HG03432 (cell line): ENCODE measurements around the gene LHPP.
A peak's percentile ranks its signal among the peaks of the same experiment; 100 is the strongest.
"Not testable (repeated sequence)": the region's sequence is repeated elsewhere in the genome, so short reads cannot be mapped to it uniquely, and the experiment has no call there.

Experiments
- ATAC-seq: cut with Tn5 transposase; IDR thresholded peaks from one replicate; pipeline ENCODE4 v1.9.1; 2021; ENCODE audit warnings: mild to moderate bottlenecking, moderate library complexity; ENCODE audit not compliant: unreplicated experiment

Gene LHPP

DNA sequence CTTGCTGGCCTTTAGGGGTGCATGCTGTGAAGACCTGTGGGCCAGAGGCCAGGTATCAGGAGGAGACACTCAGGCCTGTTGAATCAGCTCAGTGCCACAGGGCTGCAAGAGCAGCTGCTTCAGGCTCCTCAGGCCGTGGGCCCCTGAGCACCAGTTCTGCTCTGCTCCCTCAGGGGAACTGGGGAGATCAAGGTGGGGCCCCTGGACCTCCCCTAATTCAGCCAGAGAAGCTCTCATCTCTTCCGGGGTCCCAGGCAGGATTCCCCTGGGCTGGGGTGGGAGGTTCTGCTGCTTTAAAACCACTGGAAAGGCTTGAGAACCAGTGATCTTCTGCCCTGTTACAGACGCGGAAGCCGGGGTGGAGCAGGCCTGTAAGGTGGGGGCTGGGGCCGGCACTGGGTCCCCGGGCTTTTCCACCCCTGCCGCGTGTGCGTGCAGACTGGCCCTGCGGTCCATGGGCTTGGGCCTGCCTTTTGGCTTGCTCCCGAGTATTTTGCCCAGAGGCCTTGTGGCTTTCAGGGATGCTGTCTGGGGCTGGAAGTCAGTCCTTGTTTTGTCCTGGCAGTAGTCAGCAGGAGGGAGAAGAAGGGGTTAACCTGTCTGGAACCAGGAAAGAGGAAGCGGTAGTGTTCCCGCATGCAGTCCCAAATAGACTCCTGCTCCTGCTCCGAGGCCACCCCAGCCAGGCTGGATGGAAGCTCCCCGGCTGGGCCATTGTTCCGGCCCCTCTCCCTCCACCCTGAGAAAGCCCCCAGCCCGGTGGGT, 74.3 kb downstream of the LHPP start:
- no peak for ATAC-seq

DNA sequence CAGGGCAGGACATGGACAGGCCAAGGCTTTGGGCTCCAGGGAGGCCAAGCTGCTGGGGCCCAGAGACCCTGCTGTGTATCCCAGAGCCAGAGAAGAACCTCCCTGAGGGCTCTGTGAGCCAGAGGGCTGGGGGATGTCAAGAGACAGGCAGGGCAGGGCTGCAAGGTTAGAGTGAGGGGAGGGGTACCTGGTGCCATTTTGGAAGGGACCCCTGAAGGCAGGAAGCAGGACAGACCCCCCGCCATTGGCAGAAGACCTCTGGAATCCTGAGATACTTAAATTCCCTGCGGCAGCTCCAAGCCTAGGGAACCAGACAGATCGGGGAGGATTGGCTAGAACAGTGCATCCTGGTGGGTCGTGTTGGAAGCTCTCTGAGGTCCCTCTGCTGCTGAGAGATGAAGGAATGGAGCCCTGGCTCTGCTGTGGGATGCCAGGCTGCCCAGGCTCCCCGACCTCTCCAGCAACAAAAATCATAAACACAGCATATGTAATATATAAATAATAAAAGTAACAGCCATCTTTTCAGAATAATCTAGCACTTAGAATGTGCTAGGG, 75.0 kb downstream of the LHPP start:
- ATAC-seq: no peak

DNA sequence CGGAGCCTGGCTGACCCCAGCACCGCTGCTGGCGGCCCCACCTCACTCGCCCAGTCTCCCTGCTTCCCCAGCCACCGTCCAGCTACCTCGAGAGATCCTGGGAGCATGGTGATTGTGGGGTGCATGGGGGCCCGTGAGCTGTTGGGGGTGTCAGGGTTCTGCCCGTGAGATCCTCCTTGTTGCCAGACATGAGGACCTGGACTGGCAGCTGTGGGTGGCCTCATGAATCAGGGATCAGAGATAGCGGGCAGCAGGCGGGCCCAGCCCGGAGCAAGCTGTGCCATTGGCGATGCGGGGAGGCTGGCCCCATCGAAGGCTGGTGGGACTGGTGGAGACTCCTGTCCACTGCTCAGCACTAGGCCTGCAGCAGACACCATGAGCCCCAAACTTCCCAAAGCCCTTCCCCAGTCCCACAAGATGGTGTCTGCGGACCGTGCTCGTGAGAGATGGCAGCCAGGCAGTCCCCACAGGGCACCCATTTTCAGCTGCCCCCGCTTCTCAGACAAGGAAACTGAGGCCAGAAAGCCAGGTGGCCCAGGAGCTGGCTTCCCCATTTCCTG, 75.6 kb downstream of the LHPP start:
- ATAC-seq: no peak

DNA sequence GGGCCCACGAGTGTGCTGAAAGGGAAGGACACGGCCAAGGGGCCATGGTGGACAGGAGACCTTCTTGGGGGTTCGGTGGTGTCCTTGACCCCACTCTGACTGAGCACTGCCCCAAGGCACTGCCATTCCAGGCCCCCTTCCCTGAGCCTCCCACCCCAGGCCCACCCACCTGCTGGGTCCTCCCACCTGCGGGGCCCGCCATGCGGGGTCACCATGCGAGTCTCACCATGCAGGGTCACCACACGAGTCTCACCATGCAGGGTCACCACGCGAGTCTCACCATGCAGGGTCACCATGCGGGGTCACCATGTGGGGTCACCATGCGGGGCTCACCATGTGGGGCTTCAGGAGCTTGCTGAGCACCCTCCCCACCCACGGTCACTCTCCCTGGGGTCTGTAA, 76.3 kb downstream of the LHPP start:
- ATAC-seq: no peak

DNA sequence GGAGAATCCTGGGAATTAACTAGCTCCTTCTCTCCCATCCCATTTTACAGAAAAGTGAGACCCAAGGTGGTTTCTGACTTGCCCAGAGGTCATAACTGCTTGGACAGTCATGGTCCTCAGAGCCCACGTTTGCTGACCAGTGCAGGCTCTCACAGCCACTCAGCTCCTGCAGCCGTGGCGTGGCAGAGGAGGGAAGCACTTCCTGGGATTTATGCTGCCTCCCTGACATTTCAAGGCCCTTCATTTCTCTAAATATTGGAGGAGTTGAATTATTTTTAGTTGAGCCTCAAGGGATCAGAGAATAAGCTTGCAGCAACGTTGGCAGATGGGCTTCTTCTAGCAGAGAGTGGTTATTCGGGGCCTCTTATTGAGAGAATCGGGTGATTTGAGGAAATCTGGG, 77.1 kb downstream of the LHPP start:
- no peak for ATAC-seq

DNA sequence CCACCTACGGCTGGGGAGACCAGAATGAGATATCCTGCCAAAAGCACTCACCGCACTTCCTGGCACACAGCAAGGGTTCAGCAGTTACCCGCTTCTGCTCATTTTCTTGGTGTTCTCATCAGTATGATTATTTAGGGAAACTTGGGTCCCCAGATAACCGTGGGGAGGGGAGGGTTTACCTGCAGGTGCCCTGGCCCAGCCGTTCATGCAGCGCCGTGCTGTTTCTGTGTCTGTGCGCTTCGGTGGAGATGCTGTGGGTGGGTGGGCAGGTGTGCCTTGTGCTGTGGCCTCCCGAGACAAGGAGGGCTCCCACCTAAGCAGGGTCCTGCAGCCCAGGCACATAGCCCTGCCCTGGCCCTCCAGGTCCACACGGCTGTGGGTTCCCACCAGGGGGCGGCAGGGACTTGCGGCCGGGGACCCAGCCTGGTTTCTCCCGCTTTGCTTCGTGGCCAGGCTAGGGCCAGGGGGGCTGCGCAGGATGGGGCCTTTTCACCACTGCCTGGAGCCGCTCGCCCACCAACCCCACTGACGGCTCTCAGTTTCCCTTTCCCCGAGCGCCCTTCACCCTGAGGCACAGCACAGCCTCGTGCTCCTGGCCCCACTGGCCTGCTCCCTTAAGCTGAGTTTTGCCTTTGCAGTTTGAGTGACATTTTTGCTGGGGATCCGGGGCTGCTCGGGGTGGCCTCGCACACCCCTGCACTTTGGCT, 78.5 kb downstream of the LHPP start:
- ATAC-seq: peak; percentile 67

DNA sequence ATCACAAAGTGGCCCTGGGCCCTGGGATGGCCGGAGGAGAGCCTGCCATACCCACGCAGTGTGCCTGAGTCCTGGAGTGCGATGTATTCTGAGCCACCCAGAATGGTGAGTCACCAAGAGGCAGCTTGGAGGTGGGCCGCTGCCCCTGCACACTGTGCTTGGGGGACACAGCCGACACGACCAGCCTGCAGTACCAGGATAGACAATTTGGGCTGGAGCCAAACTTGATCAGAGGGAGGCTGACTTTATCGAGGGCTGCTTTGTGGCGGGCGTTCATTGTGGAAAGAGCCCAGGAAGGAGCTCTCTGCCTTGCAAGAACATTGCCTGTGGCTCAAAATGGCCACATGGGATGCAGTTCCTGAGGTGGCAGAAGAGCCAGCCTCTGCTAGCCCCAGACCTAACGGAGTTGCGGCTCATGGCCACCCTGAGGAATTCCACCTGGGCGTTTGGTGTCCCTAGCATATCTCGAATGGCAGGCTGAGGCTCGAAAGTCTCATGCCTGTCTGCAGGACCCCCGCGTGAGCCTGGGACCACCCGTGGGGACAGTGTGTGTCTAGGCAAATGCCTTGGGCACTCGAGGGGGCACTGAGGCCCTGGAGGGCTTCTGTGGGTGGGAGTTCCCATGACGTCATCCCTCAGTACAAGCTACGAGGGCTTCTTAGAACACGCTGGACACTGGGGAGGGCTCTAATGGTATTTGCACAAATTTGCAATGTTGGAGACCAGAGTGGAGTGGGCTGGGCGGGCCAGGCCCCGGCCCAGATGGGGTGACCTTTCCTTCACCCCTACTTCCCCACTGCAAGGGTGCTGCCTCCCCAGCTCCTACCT, 79.7 kb downstream of the LHPP start:
- no peak for ATAC-seq

DNA sequence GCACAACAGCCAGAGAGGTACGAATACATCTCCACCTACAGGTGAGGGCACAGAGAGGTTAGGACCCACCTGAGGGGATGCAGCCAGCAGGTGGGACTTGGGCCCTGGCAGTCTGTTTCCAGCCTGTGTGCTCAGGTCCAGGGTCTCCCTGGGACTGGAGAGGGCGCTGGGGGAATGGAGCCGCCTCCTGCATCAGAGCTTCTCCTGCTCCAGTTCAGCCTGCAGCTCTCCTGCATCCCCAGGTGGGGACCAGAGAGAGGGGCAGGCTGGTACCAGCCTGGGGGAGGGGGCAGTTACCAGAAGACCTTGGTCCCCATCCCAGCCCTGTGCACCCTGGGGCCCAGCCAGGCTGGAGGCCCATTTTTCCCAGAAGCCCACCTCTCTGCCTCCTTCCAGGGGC, 80.7 kb downstream of the LHPP start:
- ATAC-seq: no peak

DNA sequence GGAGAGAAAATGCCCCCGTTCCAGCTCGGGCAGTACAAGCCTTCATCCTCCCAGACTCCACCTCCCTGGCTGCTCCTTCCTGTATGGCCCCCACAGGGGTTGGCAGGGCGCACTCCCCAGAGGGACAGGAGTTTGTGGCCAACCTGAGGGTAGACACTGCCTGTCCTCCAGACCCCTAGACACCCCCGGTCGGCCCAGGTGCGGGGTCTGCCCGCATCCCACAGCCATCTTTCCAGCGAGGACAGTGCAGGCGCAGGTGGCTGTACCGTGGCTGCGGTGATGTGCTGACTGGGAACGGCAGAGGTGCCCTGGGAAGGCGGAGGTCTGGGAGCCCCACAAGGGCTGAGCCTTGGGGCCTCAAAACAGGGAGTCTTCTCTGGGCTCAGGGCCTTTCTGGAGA, 81.5 kb downstream of the LHPP start:
- ATAC-seq: no peak

DNA sequence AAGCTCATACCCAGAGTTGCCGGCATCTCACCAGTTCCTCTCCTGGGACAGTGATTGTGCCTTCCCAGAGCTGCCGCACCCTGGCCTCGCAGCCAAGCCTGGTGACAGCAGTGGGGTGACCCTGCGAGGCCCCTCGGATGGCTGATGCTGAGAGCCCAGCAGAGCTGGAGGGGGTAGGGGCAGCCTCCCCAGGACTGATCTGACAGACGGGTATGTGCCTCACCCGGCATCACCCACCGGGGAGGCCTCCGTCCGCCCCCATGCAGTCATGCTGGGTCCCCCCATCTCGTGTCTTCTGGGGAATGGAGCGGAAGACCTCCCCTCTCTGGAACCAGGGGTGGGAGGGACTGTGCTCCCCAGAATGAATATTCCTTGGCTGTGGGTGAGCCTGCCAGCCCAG, 82.3 kb downstream of the LHPP start:
- no peak for ATAC-seq

DNA sequence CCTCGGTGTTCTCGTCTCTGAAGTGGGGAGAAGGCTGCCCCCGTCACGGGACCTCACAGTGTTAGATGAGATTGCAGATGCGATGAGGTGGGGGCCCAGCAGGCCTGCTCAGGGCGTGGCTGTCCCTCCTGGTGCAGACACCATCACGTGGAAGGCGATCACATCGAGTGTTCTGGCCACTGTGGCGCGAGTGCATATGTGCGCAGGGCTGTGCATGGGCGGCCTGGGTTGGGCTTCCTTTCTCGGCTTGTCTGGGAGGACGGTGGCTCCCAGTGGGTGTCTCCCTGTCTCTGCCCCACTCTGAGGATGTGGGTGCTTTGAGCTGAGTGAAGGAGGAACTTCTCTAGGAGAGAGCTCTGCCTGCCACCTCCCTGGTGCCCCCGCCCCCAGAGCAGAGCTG, 83.1 kb downstream of the LHPP start:
- ATAC-seq: no peak

DNA sequence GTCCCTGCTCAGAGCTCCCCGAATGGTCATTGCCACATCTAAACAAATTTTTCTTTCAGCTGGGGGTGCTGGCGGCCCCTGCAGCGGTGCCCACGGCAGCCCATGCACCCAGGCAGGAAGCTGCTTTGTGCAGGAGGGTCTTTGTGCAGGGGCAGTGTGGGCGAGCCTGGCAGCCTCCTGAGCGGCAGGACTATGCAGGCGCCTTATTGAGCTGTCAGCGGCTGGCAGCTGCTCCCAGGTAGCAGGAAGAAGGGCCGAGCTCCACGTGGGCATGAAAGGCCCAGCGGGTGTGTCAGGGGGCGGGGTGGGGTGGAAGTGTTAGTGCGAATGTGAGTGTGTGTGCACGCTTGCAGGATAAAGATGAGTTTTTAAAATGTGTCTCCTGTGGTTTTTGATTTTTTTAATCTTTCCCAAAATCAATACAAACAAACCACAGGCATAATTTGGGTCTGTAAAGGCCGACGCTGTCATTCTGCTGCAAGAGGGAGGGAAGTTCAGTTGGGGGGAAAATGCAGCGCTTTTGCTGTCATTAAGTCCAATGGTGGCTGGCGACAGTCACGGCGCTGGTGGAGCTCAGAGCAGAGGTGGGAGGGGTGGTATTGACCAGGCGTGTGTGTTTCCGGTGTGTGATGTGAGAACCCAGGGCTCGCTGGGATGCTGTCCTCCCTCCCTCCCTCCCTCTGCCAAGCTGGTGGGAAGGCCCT, 83.9 kb downstream of the LHPP start:
- ATAC-seq: no peak

DNA sequence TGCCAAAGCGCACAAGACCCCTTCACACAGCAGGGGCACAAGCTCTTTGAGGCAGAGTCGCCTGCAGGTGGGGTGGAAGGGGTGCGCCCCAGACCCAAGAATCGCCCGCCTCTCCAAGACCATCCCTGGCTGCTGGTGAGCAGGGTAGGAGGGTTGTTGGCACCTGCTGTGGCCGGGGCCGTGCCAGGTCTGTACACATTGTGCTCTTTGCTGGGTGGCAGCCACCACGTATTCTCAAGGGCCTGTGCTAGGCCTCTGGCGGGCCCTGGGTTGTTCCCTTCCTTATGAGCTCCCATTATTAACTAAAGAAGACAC, 84.4 kb downstream of the LHPP start:
- no peak for ATAC-seq

DNA sequence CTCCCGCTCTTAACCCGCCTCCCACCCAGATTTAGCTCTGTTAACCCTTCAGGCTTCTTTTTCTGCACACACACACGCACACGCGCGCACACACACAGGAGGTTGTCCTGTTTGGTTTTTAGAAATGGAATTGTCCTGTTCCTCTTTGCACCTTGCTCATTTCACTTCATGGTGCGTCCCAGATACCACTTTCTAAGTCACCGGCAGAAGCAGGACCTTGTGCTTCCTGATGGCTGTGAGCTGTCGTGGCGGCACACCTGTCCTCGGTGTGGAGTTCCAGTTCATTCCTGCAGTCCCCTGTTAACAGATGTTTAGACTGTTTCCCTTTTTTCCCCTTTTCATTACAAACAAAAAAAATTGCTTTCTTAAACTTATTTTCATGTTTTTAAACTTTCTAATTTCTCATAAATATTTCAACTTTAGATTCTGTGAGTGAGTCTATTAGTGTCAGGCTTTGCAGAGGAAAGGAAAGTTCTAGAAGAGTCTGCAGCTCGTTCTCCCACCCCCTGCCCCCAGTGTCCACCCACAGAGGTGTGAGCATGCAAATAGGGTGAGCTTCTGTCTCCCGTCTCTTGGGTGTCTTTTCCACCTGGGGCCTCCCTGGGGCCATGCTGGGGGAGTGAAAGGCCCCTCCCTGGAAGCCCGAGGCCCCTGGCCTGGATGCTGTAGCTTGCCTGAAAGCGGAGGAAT, 85.5 kb downstream of the LHPP start:
- no peak for ATAC-seq

DNA sequence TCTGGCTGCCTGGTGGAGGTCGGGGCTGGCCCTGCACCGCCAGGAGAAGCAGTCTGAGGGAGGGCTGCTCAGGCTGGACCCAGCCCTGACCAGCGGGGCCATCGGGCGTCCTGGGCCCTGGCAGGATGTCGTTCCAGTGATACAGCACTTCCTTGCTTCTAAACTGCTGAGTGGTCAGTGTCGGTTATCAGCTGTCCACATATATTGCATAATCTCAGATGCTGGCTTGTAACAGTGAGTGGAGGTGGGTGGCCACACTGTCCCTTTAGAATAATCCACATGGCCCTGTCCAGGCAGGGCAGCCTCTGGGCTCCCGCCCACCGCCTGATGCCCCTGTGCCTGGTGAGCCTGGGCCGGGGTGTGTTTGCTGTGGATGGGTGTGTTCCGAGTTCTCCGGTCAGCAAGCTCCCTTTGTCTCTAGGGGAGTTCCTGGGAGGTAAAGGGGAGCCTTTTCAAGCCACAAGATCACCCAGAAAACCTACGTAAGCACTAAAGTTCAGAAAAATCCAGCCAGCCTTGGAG, 86.1 kb downstream of the LHPP start:
- no peak for ATAC-seq

DNA sequence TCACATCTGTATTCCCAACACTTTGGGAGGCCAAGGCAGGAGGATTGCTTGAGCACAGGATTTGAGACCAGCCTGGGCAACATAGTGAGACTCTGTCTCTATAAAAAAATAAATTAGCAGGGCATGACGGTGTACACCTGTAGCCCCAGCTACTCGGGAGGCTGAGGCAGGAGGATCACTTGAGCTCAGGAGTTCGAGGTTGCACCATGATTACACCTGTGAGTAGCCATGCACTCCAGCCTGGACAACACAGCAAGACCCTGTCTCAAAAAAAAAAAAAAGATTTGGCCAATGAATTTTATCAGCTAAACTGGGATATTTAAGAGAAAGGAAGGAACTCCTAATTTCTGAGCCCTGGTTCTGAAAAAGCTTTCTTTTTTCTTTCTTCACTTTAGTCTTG, 87.5 kb downstream of the LHPP start:
- not testable (repeated sequence) for ATAC-seq

DNA sequence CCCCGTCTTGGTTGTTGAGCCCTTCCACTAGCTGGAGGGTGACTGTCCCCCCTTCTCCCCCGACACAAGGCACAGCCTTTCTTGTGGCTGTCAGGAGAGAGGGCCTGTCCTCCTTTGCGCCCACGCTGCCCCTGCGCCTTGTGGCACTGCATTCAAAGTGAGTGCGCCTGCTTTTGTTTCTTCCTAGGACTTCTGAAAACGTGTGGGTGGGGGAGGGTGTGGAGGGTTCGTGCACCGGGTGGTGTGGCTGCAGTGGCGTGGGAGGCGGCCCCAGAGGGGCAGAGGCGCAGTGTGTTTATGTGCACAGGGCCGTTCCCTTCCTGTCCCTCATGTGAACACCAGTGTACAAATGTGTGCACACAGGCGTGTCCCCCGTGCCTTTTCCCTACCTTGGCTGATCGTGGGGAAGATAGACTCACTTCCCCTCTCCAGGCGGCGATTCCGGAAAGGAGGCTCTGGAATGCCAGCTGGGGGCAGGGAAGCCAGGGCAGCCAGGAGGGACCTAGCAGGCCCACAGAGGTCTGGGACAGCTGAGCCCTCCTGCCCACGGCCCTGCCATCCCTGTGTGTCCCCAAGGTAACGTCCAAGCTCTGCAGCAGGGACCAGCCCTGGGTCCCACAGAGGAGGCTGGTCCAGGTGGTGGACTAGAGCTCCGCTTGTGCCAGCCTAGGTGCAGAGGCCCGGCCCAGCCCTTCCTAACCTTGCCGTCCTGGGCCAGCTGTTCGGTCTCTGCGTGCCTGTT, 88.8 kb downstream of the LHPP start:
- peak; percentile 60 for ATAC-seq

DNA sequence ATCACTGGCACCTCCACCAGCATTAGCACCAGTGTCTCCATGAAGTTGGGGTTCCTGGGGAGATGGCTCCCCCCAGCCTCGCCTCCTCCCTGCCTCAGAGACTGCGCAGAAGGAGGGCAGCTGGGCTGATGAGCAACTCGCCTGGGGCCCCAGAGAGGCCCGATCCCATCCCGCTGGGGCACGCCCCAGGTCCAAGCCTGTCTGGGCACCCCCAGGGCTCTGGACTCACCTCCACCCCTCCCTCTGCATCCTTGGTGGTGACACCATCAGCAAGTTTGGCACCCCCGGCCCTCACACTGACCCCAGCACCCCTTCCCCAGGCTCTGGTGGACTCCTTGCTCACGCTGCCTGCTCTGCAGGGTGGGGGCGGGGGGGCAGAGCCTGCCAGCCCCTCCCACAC, 89.5 kb downstream of the LHPP start:
- ATAC-seq: no peak

DNA sequence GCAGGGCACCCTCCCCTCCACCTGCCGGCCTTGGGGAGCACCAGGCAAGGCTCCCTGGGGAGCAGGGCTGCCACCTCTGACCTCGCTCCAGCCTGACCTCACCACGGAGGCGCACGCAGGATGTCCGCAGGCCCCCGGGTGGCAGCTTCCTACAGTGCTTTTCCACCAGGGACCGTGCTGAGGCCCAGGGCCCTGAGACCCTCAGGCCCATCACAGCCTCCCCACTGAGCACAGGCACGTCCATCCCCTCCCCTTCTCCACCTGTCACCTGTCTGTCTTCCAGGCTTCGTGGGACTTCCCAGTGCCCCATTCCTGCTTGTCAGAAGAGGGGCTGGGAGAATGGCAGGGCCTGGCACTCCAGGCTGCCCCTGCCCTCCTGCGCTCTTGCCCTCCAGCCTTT, 90.1 kb downstream of the LHPP start:
- ATAC-seq: no peak
